Mesenchymal stem cell (in vitro differentiated cells and primary cell): ENCODE measurements around the gene MT2A.
A peak's percentile ranks its signal among the peaks of the same experiment; 100 is the strongest.

Experiments used
- DNase-seq: peaks from one replicate; pipeline ENCODE4 v3.0.0-alpha.2; 2013
- H2AFZ ChIP-seq: one replicate; pipeline ENCODE4 v1.6.1; 2013; ENCODE audit warnings: low read depth, mild to moderate bottlenecking, control low read depth, inconsistent platforms, low read length, moderate library complexity
- H2AK5ac ChIP-seq: 2 replicates; pipeline ENCODE4 v1.6.1; 2013; ENCODE audit warnings: low read length, moderate library complexity, mild to moderate bottlenecking, inconsistent platforms; ENCODE audit not compliant: severe bottlenecking
- H2BK120ac ChIP-seq: one replicate; pipeline ENCODE4 v1.6.1; 2013; ENCODE audit warnings: low read depth, mild to moderate bottlenecking, inconsistent platforms, low read length, moderate library complexity
- H2BK12ac ChIP-seq, 2 experiments: one replicate each; pipeline ENCODE4 v1.6.1; 2013; ENCODE audit warnings: inconsistent platforms in 2 of 2, low read length in 2 of 2, mild to moderate bottlenecking in 2 of 2, moderate library complexity in 2 of 2, control low read depth in 1 of 2
- H2BK15ac ChIP-seq: one replicate; pipeline ENCODE4 v1.6.1; 2013; ENCODE audit warnings: mild to moderate bottlenecking, low read depth, inconsistent platforms; ENCODE audit not compliant: poor library complexity, severe bottlenecking
- H2BK5ac ChIP-seq: 2 replicates; pipeline ENCODE4 v1.6.1; 2013; ENCODE audit warnings: low read depth, mild to moderate bottlenecking, low read length, control low read depth, inconsistent platforms; ENCODE audit not compliant: poor library complexity, severe bottlenecking
- H3K14ac ChIP-seq, 2 experiments: one replicate each; pipeline ENCODE4 v1.6.1; 2013; ENCODE audit warnings: inconsistent platforms in 2 of 2, low read length in 2 of 2, control low read depth in 1 of 2, mild to moderate bottlenecking in 1 of 2, moderate library complexity in 1 of 2
- H3K18ac ChIP-seq, 2 experiments: one replicate each; pipeline ENCODE4 v1.6.1; 2013; ENCODE audit warnings: inconsistent platforms in 2 of 2, low read length in 2 of 2, control low read depth in 1 of 2, low read depth in 1 of 2, mild to moderate bottlenecking in 1 of 2
- H3K23ac ChIP-seq, 2 experiments: one replicate each; pipeline ENCODE4 v1.6.1; 2013; ENCODE audit warnings: inconsistent platforms in 2 of 2, low read length in 2 of 2, mild to moderate bottlenecking in 2 of 2, moderate library complexity in 2 of 2, control low read depth in 1 of 2
- H3K27ac ChIP-seq: 2 replicates; pipeline ENCODE4 v1.5.1; 2013; ENCODE audit warnings: mild to moderate bottlenecking, moderate library complexity, low read length, control low read depth, inconsistent platforms; ENCODE audit not compliant: poor library complexity, severe bottlenecking
- H3K27me3 ChIP-seq, 2 experiments: 2 replicates each; pipeline versions ENCODE4 v1.6.1 to v1.7.0; 2013; ENCODE audit warnings: low read length in 2 of 2, mild to moderate bottlenecking in 2 of 2, moderate library complexity in 2 of 2, control low read depth in 1 of 2, inconsistent platforms in 1 of 2; ENCODE audit not compliant: control insufficient read depth in 1 of 2, insufficient read depth in 1 of 2
- H3K36me3 ChIP-seq, 2 experiments: 2 replicates each; pipeline versions ENCODE4 v1.6.1 to v1.7.0; 2013; ENCODE audit warnings: low read length in 2 of 2, control low read depth in 1 of 2, inconsistent platforms in 1 of 2, low read depth in 1 of 2, mild to moderate bottlenecking in 1 of 2; ENCODE audit not compliant: insufficient read depth in 2 of 2, control insufficient read depth in 1 of 2
- H3K4ac ChIP-seq, 2 experiments: one replicate each; pipeline ENCODE4 v1.6.1; 2013; ENCODE audit warnings: inconsistent platforms in 2 of 2, low read length in 2 of 2, mild to moderate bottlenecking in 2 of 2, moderate library complexity in 2 of 2, control low read depth in 1 of 2, low read depth in 1 of 2
- H3K4me1 ChIP-seq: 2 replicates; pipeline ENCODE4 v1.6.1; 2013; ENCODE audit warnings: low read depth, low read length, control low read depth; ENCODE audit not compliant: control insufficient read depth, insufficient read depth
- H3K4me2 ChIP-seq: 2 replicates; pipeline ENCODE4 v1.6.1; 2013; ENCODE audit warnings: low read length, mild to moderate bottlenecking, inconsistent platforms; ENCODE audit not compliant: poor library complexity, severe bottlenecking
- H3K4me3 ChIP-seq, 2 experiments: 2 replicates each; pipeline versions ENCODE4 v1.5.1 to v1.7.0; 2013; ENCODE audit warnings: low read length in 2 of 2, mild to moderate bottlenecking in 2 of 2, control low read depth in 1 of 2, low read depth in 1 of 2; ENCODE audit not compliant: insufficient read depth in 1 of 2
- H3K79me1 ChIP-seq: replicated peaks from 2 replicates; pipeline ENCODE4 v1.6.1; 2013; ENCODE audit warnings: mild to moderate bottlenecking, control low read depth, low read length, inconsistent platforms; ENCODE audit not compliant: poor library complexity, severe bottlenecking
- H3K9ac ChIP-seq: 2 replicates; pipeline ENCODE4 v1.7.0; 2013; ENCODE audit warnings: mild to moderate bottlenecking, low read length, moderate library complexity
- H3K9me3 ChIP-seq: 2 replicates; pipeline ENCODE4 v1.7.0; 2013; ENCODE audit warnings: mild to moderate bottlenecking, low read length; ENCODE audit not compliant: control insufficient read depth
- H4K8ac ChIP-seq: one replicate; pipeline ENCODE4 v1.6.1; 2013; ENCODE audit warnings: inconsistent platforms, mild to moderate bottlenecking, low read length, moderate library complexity
- H4K91ac ChIP-seq: one replicate; pipeline ENCODE4 v1.6.1; 2013; ENCODE audit warnings: mild to moderate bottlenecking, low read length, inconsistent platforms
- WGBS: methylation state at CpG from one replicate; pipeline ENCODE4 v1.1.7; 2013; ENCODE audit warnings: mixed read lengths; 5-methylcytosine and 5-hydroxymethylcytosine counted together

MT2A gene

DNA sequence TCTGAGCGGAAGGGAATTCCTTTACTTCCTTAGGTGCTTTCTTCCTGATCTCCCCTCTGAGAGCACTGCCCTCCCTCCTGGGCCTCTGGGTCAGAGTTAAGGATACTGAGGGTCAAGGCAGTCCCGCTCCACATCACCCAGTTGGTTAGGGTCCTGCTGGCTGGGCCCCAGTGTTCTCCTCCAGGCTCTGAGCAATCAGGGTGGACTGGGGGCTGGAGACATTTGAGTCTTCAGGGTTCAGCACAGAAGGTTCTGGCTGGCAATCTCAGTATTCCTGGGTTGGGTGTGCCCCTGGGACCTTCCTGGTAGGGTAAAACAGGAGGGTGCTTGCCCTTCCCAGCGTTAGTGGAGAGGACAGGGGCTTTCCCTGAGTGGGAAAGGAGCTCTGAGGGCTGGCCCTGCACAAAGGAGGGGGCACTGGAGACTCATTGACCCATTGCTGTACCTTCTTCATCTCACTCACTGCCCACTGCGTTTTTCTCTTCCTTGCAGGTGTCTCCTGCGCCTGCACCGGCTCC is 24.5 kb downstream of the MT2A start:
- Histone ChIP-seq H3K14ac (no peak overlapping the region), H2AK5ac (no peak overlapping the region), H3K4me2 (no peak overlapping the region), H3K4ac (no peak overlapping the region), H3K4me1 (peaks cover 19% of the 10 kb centered on the region), H3K27ac (no peak overlapping the region), H3K9ac (peak overlapping the region; percentile 75), H2BK5ac (no peak overlapping the region), H3K27me3 (peaks cover 16 to 59% of the 10 kb centered on the region in 2 experiments), H3K18ac (no peak overlapping the region), H2AFZ (no peak overlapping the region), H3K36me3 (no peaks in the 10 kb centered on the region), H3K9me3 (no peaks in the 10 kb centered on the region), H2BK15ac (no peak overlapping the region), H3K4me3 (peak overlapping the region in 1 of 2 experiments; percentile 75), H3K79me1 (no peaks in the 10 kb centered on the region), H3K23ac (no peak overlapping the region), H4K8ac (no peak overlapping the region), H4K91ac (no peak overlapping the region), H2BK12ac (no peak overlapping the region), H2BK120ac (no peak overlapping the region)
- DNase-seq, result no peak
- 11% methylated on average over 6 of the region's 6 CpGs for WGBS

DNA sequence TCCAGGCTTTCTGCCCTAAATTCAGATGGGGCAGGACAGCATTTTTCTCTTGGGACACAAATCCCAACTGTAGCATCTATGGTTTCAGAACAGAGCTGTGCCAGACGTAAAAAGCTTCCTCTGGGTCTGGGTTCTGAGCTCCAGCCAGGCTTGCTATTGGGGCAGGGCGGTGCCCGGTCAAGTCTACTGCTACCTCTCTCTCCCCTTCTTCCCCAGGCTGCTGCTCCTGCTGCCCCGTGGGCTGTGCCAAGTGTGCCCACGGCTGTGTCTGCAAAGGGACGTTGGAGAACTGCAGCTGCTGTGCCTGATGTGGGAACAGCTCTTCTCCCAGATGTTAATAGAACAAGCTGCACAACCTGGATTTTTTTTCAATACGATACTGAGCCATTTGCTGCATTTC is 25.2 kb downstream of the MT2A start:
- H2AK5ac ChIP-seq, result no peak overlapping the region
- no peaks in the 10 kb centered on the region for H3K9me3 ChIP-seq
- H2BK15ac ChIP-seq, result no peak overlapping the region
- H3K79me1 ChIP-seq, result no peaks in the 10 kb centered on the region
- DNase-seq, result no peak
- H3K9ac ChIP-seq, result no peak overlapping the region
- no peak overlapping the region for H4K8ac ChIP-seq
- no peaks in the 10 kb centered on the region for H3K36me3 ChIP-seq
- 26% methylated on average over 7 of the region's 7 CpGs for WGBS
- peak overlapping the region in 1 of 2 experiments; percentile 96 for H3K23ac ChIP-seq
- H2BK120ac ChIP-seq, result no peak overlapping the region
- H4K91ac ChIP-seq, result no peak overlapping the region
- no peak overlapping the region for H3K14ac ChIP-seq
- H3K4me1 ChIP-seq, result peaks cover 26% of the 10 kb centered on the region
- no peak overlapping the region for H2BK12ac ChIP-seq
- no peak overlapping the region for H3K4me3 ChIP-seq
- no peak overlapping the region for H2AFZ ChIP-seq
- no peak overlapping the region for H3K4me2 ChIP-seq
- no peak overlapping the region for H3K18ac ChIP-seq
- H2BK5ac ChIP-seq, result no peak overlapping the region
- no peak overlapping the region for H3K4ac ChIP-seq
- no peak overlapping the region for H3K27ac ChIP-seq
- H3K27me3 ChIP-seq, result peaks cover 16 to 66% of the 10 kb centered on the region in 2 experiments

DNA sequence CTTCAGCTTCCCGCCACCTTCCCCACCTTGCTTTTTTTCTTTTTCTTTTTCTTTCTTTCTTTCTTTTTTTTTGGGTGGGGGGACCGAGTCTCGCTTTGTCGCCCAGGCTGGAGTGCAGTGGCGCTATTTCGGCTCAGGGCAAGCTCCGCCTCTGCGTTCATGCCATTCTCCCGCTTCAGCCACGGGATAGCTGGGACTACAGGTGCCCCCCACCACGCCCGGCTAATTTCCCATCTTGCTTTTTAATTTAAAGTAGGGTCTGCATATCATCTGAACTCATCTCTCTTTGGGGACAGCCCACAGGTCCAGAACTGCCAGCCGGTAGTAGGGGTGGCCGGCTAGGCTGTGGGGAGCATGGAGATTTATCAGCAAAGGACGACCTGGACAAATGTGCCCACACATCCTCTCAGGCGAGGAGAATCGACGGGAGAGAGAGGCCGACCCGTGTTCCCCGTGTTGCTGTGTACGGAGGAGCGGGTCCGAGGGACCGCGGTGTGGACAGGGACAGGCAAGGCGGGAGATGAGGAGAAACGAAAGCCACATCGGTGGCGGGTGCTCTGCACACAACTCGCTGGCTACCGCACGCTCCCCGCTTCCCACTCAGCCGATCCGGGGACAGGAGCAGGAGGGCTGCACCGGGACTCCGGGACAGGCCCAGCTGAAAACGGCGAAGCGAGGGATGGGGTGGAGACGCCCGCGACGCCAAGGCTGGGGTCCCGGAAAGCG is 26.5 kb downstream of the MT2A start:
- H3K4me1 ChIP-seq, result peaks cover 24% of the 10 kb centered on the region
- no peak overlapping the region for H2AK5ac ChIP-seq
- H3K27me3 ChIP-seq, result peaks cover 16 to 79% of the 10 kb centered on the region in 2 experiments
- no peak overlapping the region for H2BK15ac ChIP-seq
- no peak for DNase-seq
- no peak overlapping the region for H3K18ac ChIP-seq
- no peak overlapping the region for H2BK12ac ChIP-seq
- no peak overlapping the region for H2BK120ac ChIP-seq
- H3K36me3 ChIP-seq, result no peaks in the 10 kb centered on the region
- no peak overlapping the region for H3K4ac ChIP-seq
- no peak overlapping the region for H3K27ac ChIP-seq
- WGBS, result 3% methylated on average over 43 of the region's 47 CpGs
- no peaks in the 10 kb centered on the region for H3K79me1 ChIP-seq
- no peak overlapping the region for H2BK5ac ChIP-seq
- no peak overlapping the region for H4K8ac ChIP-seq
- H3K4me3 ChIP-seq, result no peak overlapping the region
- H4K91ac ChIP-seq, result no peak overlapping the region
- no peak overlapping the region for H3K9ac ChIP-seq
- no peaks in the 10 kb centered on the region for H3K9me3 ChIP-seq
- H3K4me2 ChIP-seq, result peak overlapping the region; percentile 26
- no peak overlapping the region for H3K23ac ChIP-seq
- H2AFZ ChIP-seq, result no peak overlapping the region
- no peak overlapping the region for H3K14ac ChIP-seq

DNA sequence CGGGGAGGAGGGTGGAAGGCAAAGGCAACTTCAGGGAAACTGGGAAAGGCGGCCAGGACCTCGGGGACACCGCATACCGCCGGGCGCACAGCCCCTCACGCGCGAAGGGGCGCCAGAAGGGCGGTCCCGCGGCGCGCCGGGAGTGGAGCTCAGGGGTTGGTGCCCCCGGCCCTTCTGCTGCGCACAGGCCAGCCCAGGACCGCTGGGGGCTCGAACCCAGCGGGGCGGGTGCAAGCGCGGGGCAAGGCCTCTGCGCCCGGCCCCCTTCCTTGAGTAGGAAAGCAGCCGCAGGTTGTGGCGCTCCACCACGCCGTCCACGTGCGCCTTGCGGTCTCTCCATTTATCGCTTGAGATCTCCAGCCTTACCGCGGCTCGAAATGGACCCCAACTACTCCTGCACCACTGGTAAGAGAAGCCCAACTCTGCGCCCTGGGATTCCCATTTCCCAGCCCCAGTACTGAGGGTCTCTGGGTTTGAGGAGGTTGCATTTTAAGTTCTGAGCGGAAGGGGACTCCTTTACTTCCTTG is 27.1 kb downstream of the MT2A start:
- no peak overlapping the region for H2BK15ac ChIP-seq
- H3K18ac ChIP-seq, result no peak overlapping the region
- H4K91ac ChIP-seq, result no peak overlapping the region

More for the DNA sequence above, 27.1 kb downstream of the MT2A start:
- Histone ChIP-seq H2BK12ac (no peak overlapping the region), H2AK5ac (no peak overlapping the region), H2AFZ (no peak overlapping the region), H3K4me1 (peaks cover 24% of the 10 kb centered on the region), H3K9me3 (no peaks in the 10 kb centered on the region), H3K14ac (no peak overlapping the region), H3K4me2 (peak overlapping the region; percentile 26), H2BK5ac (no peak overlapping the region), H3K4ac (no peak overlapping the region), H3K79me1 (no peaks in the 10 kb centered on the region), H3K4me3 (no peak overlapping the region), H3K27ac (no peak overlapping the region), H2BK120ac (no peak overlapping the region), H3K23ac (no peak overlapping the region), H4K8ac (no peak overlapping the region), H3K36me3 (no peaks in the 10 kb centered on the region), H3K27me3 (peaks cover 16 to 82% of the 10 kb centered on the region in 2 experiments), H3K9ac (no peak overlapping the region)
- no peak for DNase-seq
- 2% methylated on average over 39 of the region's 40 CpGs for WGBS
